C4-2B (cell line): ENCODE measurements around the gene PSAP.

Experiments
- H3K27ac ChIP-seq: fragments of 450-650 bp; 2 replicates; pipeline ENCODE4 v1.5.1; 2017
- CTCF ChIP-seq: fragments of 450-650 bp; conservative IDR thresholded peaks from 2 replicates; pipeline ENCODE4 v1.5.1; 2017; ENCODE audit warnings: mild to moderate bottlenecking
- ZFX ChIP-seq: fragments of 450-650 bp; IDR thresholded peaks from 2 replicates; pipeline ENCODE4 v1.6.1; 2017

PSAP gene

GRCh38 chr10:71789871-71790270 lies 61.2 kb downstream of the PSAP start:
- no peak for TF ChIP-seq ZFX
- TF ChIP-seq CTCF, result no peak
- H3K27ac ChIP-seq, result no peak overlapping the region

- no peak for TF ChIP-seq ZFX
- no peak for TF ChIP-seq CTCF
- no peak overlapping the region for H3K27ac ChIP-seq
These were observed 62.1 kb downstream of the PSAP start for GRCh38 chr10:71788954-71789353.

GRCh38 chr10:71784679-71785272 lies 66.3 kb downstream of the PSAP start:
- TF ChIP-seq CTCF, result no peak
- H3K27ac ChIP-seq, result no peak overlapping the region

- TF ChIP-seq ZFX (no peak), CTCF (no peak)
- no peak overlapping the region for H3K27ac ChIP-seq
These were observed 67.0 kb downstream of the PSAP start for GRCh38 chr10:71783917-71784678.

- TF ChIP-seq ZFX (no peak), CTCF (no peak)
- no peak overlapping the region for H3K27ac ChIP-seq
These were observed 68.0 kb downstream of the PSAP start for GRCh38 chr10:71782917-71783490.

- TF ChIP-seq ZFX, result no peak
- TF ChIP-seq CTCF, result no peak
- no peak overlapping the region for H3K27ac ChIP-seq
These were observed 68.7 kb downstream of the PSAP start for GRCh38 chr10:71782221-71782916.

- no peak for TF ChIP-seq CTCF
- TF ChIP-seq ZFX, result no peak
- no peak overlapping the region for H3K27ac ChIP-seq
These were observed 70.3 kb downstream of the PSAP start for GRCh38 chr10:71780719-71781118.
